Measurements from ENCODE around the gene RASSF7. TPM values are rescaled to one million over a fixed set of nuclear protein-coding genes. Genes with fewer than 3 reads are reported as not detected.
A peak's percentile ranks its signal among the peaks of the same experiment; 100 is the strongest.

Gene RASSF7
- total RNA-seq, 2 donors from 2014 or later: 22.7 to 37.7 TPM

- no peak for ATAC-seq (replicated peaks)
- Mint-ChIP-seq H3K4me1 (no peaks in the 10 kb centered on the region), H3K36me3 (ENCODE audit: low read depth) (peaks cover 68% of the 10 kb centered on the region), H3K27ac (no peak overlapping the region), H3K9me3 (no peaks in the 10 kb centered on the region), H3K4me3 (no peak overlapping the region), H3K27me3 (no peaks in the 10 kb centered on the region)
Observed at GRCh38 chr11:608791-609251, 48.1 kb downstream of the RASSF7 start.

GRCh38 chr11:609341-609811 is 48.6 kb downstream of the RASSF7 start:
- Mint-ChIP-seq H3K4me3 (no peak overlapping the region), H3K9me3 (no peaks in the 10 kb centered on the region), H3K27ac (no peak overlapping the region), H3K36me3 (ENCODE audit: low read depth) (peaks cover 62% of the 10 kb centered on the region), H3K4me1 (no peaks in the 10 kb centered on the region), H3K27me3 (no peaks in the 10 kb centered on the region)
- no peak for ATAC-seq (replicated peaks)

GRCh38 chr11:610146-610801 is 49.5 kb downstream of the RASSF7 start:
- Mint-ChIP-seq H3K27me3 (no peaks in the 10 kb centered on the region), H3K4me3 (no peak overlapping the region), H3K9me3 (no peaks in the 10 kb centered on the region), H3K4me1 (no peaks in the 10 kb centered on the region), H3K27ac (no peak overlapping the region), H3K36me3 (ENCODE audit: low read depth) (peaks cover 53% of the 10 kb centered on the region)
- no peak for ATAC-seq (replicated peaks)

GRCh38 chr11:611001-611996 is 50.5 kb downstream of the RASSF7 start:
- H3K4me1 Mint-ChIP-seq: no peaks in the 10 kb centered on the region
- H3K9me3 Mint-ChIP-seq: no peaks in the 10 kb centered on the region
- H3K36me3 Mint-ChIP-seq (ENCODE audit: low read depth): peaks cover 48% of the 10 kb centered on the region
- no peak for ATAC-seq (replicated peaks)
- no peak overlapping the region for H3K27ac Mint-ChIP-seq
- no peaks in the 10 kb centered on the region for H3K27me3 Mint-ChIP-seq
- H3K4me3 Mint-ChIP-seq: no peak overlapping the region

DNA sequence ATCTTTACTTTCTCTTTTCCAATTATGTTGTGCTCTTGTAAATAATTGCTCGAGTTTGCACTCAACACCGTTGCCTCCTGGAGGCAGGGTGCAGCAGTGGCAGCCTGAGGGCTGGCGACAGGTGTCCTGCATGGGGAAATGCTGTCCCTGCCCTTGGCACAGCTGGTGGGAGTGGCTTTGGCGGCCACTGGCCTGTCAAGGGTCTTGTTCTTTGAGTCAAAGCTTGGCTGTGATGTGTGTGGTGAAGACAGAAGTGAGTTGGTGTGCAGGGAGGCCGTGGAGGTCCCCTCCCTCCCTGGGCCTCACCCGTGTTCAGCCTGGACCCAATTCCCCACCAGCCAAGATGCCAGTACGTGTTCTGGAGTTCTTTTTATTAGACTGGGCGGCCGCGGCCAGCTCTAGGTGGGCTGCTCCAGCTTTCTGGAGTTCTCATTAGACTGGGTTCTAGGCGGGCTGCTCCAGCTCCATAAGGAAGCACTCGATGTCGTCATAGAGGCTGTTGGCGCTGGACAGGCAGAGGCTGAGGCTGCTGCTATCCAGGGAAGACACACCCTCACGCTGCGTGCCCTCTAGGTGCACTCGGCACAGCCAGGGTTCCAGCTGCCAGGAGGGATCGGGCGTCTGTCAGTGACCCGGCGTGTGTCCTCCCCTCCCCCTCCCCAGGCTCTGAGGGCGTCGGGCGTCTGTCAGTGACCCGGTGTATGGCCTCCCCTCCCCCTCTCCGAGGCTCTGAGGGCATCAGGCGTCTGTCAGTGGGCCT is 51.6 kb downstream of the RASSF7 start:
- Mint-ChIP-seq H3K4me3 (no peak overlapping the region), H3K27me3 (no peaks in the 10 kb centered on the region), H3K27ac (no peak overlapping the region), H3K4me1 (no peaks in the 10 kb centered on the region), H3K9me3 (no peaks in the 10 kb centered on the region), H3K36me3 (ENCODE audit: low read depth) (peaks cover 37% of the 10 kb centered on the region)
- no peak for ATAC-seq (replicated peaks)

DNA sequence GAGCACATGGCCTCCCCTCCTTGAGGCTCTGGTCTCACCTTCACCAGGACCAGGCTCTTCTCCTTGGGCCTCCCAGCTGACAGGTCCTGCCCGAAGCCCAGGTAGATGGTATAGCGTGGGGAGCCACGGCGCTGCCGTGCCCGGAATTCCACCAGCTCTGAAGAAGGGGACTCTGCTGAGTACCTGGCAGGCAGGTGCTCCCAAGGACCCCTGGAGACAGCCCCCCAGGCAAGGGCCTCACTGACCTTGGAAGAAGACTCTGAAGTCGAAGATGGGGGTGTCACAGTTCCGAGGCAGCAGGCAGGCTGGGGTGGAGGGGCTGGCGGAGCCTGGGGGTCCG is 52.2 kb downstream of the RASSF7 start:
- Mint-ChIP-seq H3K27ac (no peak overlapping the region), H3K36me3 (ENCODE audit: low read depth) (peaks cover 31% of the 10 kb centered on the region), H3K9me3 (no peaks in the 10 kb centered on the region), H3K4me3 (no peak overlapping the region), H3K27me3 (no peaks in the 10 kb centered on the region), H3K4me1 (no peaks in the 10 kb centered on the region)
- no peak for ATAC-seq (replicated peaks)

DNA sequence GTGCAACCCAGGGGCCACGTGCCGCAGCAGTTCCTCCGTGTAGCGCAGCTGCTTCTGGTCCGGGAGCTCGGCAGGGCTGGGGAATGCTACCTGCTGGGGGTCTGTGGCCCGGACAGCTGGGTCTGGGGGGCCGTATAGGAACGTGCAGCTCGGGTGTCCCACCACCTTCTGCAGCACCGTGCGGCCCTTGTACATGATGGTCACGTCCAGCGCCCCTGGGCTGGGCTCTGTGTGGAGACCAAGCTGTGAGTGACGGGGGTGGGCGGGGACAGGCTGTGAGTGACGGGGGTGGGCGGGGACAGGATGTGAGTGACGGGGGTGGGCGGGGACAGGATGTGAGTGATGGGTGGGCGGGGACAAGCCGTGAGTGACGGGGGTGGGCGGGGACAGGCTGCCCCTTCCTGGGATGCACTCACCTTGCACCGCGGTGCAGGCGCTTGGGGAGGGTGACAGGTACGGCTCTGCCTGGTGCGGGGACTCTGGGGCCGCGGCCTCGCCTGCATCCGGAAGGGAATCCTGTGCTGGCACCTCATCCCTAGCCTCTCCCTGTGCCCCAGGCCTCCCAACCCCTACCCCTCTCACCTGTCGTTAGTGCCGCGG is 52.7 kb downstream of the RASSF7 start:
- peak overlapping the region; percentile 75 for H3K4me3 Mint-ChIP-seq
- no peaks in the 10 kb centered on the region for H3K9me3 Mint-ChIP-seq
- peaks cover 27% of the 10 kb centered on the region for H3K36me3 Mint-ChIP-seq (ENCODE audit: low read depth)
- H3K27ac Mint-ChIP-seq: no peak overlapping the region
- no peaks in the 10 kb centered on the region for H3K27me3 Mint-ChIP-seq
- peak; percentile 18 for ATAC-seq (replicated peaks)
- H3K4me1 Mint-ChIP-seq: no peaks in the 10 kb centered on the region

Other genes starting within 250 kb of the RASSF7 start
- 10 to 100 TPM; 95.7 to 97.1 TPM for gene IFITM1, start 246.9 kb upstream of the RASSF7 start, total RNA-seq
- 10 to 100 TPM in 1 of 2 donors, 1 to 10 TPM in 1; 2.7 to 26.0 TPM for gene IFITM3, start 240.1 kb upstream of the RASSF7 start, total RNA-seq
- gene B4GALNT4, start 191.5 kb upstream of the RASSF7 start, total RNA-seq: 1 to 10 TPM; 1.4 to 9.4 TPM
- gene PKP3, start 166.8 kb upstream of the RASSF7 start, total RNA-seq: not detected
- 10 to 100 TPM; 49.5 to 55.7 TPM for gene SIGIRR, start 146.0 kb upstream of the RASSF7 start, total RNA-seq
- gene ANO9, start 119.0 kb upstream of the RASSF7 start, total RNA-seq: 100 to 1,000 TPM in 1 of 2 donors, 10 to 100 TPM in 1; 36.0 to 119 TPM
- 10 to 100 TPM; 24.1 to 28.0 TPM for gene PTDSS2, start 110.7 kb upstream of the RASSF7 start, total RNA-seq
- 100 to 1,000 TPM in 1 of 2 donors, 10 to 100 TPM in 1; 88.4 to 126 TPM for gene RNH1, start 53.7 kb upstream of the RASSF7 start, total RNA-seq
- 10 to 100 TPM; 29.5 to 73.2 TPM for gene HRAS, start 25.4 kb upstream of the RASSF7 start, total RNA-seq
- 1 to 10 TPM; 1.1 to 4.4 TPM for gene LRRC56, start 23.4 kb upstream of the RASSF7 start, total RNA-seq
- gene LMNTD2, start 232 bp upstream of the RASSF7 start, total RNA-seq: 1 to 10 TPM; 2.7 to 6.6 TPM
- 10 to 100 TPM; 37.8 to 55.6 TPM for gene PHRF1, start 15.5 kb downstream of the RASSF7 start, total RNA-seq
- gene IRF7, start 55.0 kb downstream of the RASSF7 start, total RNA-seq: 10 to 100 TPM; 14.7 to 25.8 TPM
- not detected for gene CDHR5, start 64.0 kb downstream of the RASSF7 start, total RNA-seq
- gene SCT, start 66.2 kb downstream of the RASSF7 start, total RNA-seq: not detected
- 1 to 10 TPM in 1 of 2 donors, under 1 TPM in 1; 0.48 to 3.8 TPM for gene DRD4, start 76.3 kb downstream of the RASSF7 start, total RNA-seq
- 10 to 100 TPM; 43.2 to 56.0 TPM for gene DEAF1, start 134.3 kb downstream of the RASSF7 start, total RNA-seq
- 10 to 100 TPM; 11.7 to 14.6 TPM for gene TMEM80, start 134.8 kb downstream of the RASSF7 start, total RNA-seq
- 10 to 100 TPM; 23.6 to 34.6 TPM for gene EPS8L2, start 145.3 kb downstream of the RASSF7 start, total RNA-seq
- 100 to 1,000 TPM; 131 to 255 TPM for gene TALDO1, start 186.5 kb downstream of the RASSF7 start, total RNA-seq
- 10 to 100 TPM; 42.3 to 60.9 TPM for gene GATD1, start 216.5 kb downstream of the RASSF7 start, total RNA-seq
- gene CEND1, start 229.1 kb downstream of the RASSF7 start, total RNA-seq: 1 to 10 TPM; 1.2 to 3.9 TPM
- gene SLC25A22, start 237.3 kb downstream of the RASSF7 start, total RNA-seq: 10 to 100 TPM; 27.9 to 62.2 TPM
- gene PIDD1, start 244.3 kb downstream of the RASSF7 start, total RNA-seq: 10 to 100 TPM; 35.8 to 43.8 TPM
- 1,000 to 10,000 TPM; 2,744 to 3,086 TPM for gene RPLP2, start 249.0 kb downstream of the RASSF7 start, total RNA-seq

Data from activated T-helper 17 cell treated with anti-CD3 and anti-CD28 coated beads, Interleukin-2, amount 50 U/mL, for 72 hours (primary cell).